HUES64 (cell line): ENCODE data around the gene GNAL.

Source experiments
- H3K27ac ChIP-seq: 2 replicates; pipeline ENCODE4 v1.7.0; 2013; ENCODE audit warnings: low read depth, low read length, inconsistent platforms
- H3K27me3 ChIP-seq: 2 replicates; pipeline ENCODE4 v1.6.1; 2013; ENCODE audit warnings: mild to moderate bottlenecking, low read length; ENCODE audit not compliant: insufficient read depth
- H3K36me3 ChIP-seq: 2 replicates; pipeline ENCODE4 v1.6.1; 2013; ENCODE audit warnings: mild to moderate bottlenecking, low read length; ENCODE audit not compliant: insufficient read depth
- H3K4me1 ChIP-seq: 2 replicates; pipeline ENCODE4 v1.6.1; 2013; ENCODE audit warnings: mild to moderate bottlenecking, low read length, moderate library complexity; ENCODE audit not compliant: insufficient read depth
- H3K4me3 ChIP-seq: 2 replicates; pipeline ENCODE4 v1.5.1; 2013; ENCODE audit warnings: mild to moderate bottlenecking, low read length, moderate library complexity
- H3K9ac ChIP-seq: 2 replicates; pipeline ENCODE4 v1.6.1; 2013; ENCODE audit warnings: mild to moderate bottlenecking, low read depth, low read length
- H3K9me3 ChIP-seq: 2 replicates; pipeline ENCODE4 v1.6.1; 2013; ENCODE audit warnings: low read depth, low read length; ENCODE audit not compliant: insufficient read depth
- WGBS: fragments of 150-250, 120-280 bp; methylation state at CpG from one replicate; pipeline ENCODE4 v1.1.7; 2013; ENCODE audit warnings: missing lambda C conversion rate; 5-methylcytosine and 5-hydroxymethylcytosine counted together

The GNAL gene

GRCh38 chr18:11669271-11669947, 19.7 kb upstream of the GNAL start:
- Histone ChIP-seq H3K9ac (no peak overlapping the region), H3K36me3 (no peaks in the 10 kb centered on the region), H3K27ac (no peak overlapping the region), H3K4me3 (no peak overlapping the region), H3K27me3 (peaks cover 7% of the 10 kb centered on the region; the same call in 1 of the 2 replicates), H3K4me1 (peaks cover 16% of the 10 kb centered on the region), H3K9me3 (no peaks in the 10 kb centered on the region)
- WGBS: 84% methylated on average over 14 of the region's 14 CpGs

GRCh38 chr18:11669948-11670275, 19.2 kb upstream of the GNAL start:
- no peak overlapping the region for H3K9ac ChIP-seq
- H3K36me3 ChIP-seq: no peaks in the 10 kb centered on the region
- H3K27ac ChIP-seq: no peak overlapping the region
- no peaks in the 10 kb centered on the region for H3K9me3 ChIP-seq
- H3K27me3 ChIP-seq: peaks cover 7% of the 10 kb centered on the region; the same call in 1 of the 2 replicates
- peaks cover 16% of the 10 kb centered on the region for H3K4me1 ChIP-seq
- 87% methylated on average over 10 of the region's 10 CpGs for WGBS
- no peak overlapping the region for H3K4me3 ChIP-seq

- no peak overlapping the region for H3K27ac ChIP-seq
- H3K9me3 ChIP-seq: no peaks in the 10 kb centered on the region
- 91% methylated on average over 8 of the region's 8 CpGs for WGBS
- peaks cover 7% of the 10 kb centered on the region; the same call in 1 of the 2 replicates for H3K27me3 ChIP-seq
- H3K4me3 ChIP-seq: no peak overlapping the region
- H3K36me3 ChIP-seq: no peaks in the 10 kb centered on the region
- H3K4me1 ChIP-seq: peaks cover 16% of the 10 kb centered on the region
- no peak overlapping the region for H3K9ac ChIP-seq
These were observed 17.9 kb upstream of the GNAL start for GRCh38 chr18:11671156-11671555.

- Histone ChIP-seq H3K4me1 (peaks cover 12% of the 10 kb centered on the region), H3K4me3 (no peak overlapping the region), H3K36me3 (no peaks in the 10 kb centered on the region), H3K27me3 (peaks cover 7% of the 10 kb centered on the region; the same call in 1 of the 2 replicates), H3K27ac (no peak overlapping the region), H3K9me3 (no peaks in the 10 kb centered on the region), H3K9ac (no peak overlapping the region)
- WGBS: 91% methylated on average over 8 of the region's 8 CpGs
These were observed 16.9 kb upstream of the GNAL start for GRCh38 chr18:11672198-11672597.

- H3K9ac ChIP-seq: no peak overlapping the region
- peaks cover 7% of the 10 kb centered on the region; the same call in 1 of the 2 replicates for H3K27me3 ChIP-seq
- H3K27ac ChIP-seq: no peak overlapping the region
- H3K4me1 ChIP-seq: peaks cover 12% of the 10 kb centered on the region
- no peak overlapping the region for H3K4me3 ChIP-seq
- H3K36me3 ChIP-seq: no peaks in the 10 kb centered on the region
- no peaks in the 10 kb centered on the region for H3K9me3 ChIP-seq
- WGBS: 93% methylated on average over 7 of the region's 8 CpGs
These were observed 16.1 kb upstream of the GNAL start for GRCh38 chr18:11672846-11673454.

- Histone ChIP-seq H3K36me3 (no peaks in the 10 kb centered on the region), H3K9me3 (no peaks in the 10 kb centered on the region), H3K27ac (no peak overlapping the region), H3K4me3 (no peak overlapping the region), H3K4me1 (peaks cover 8% of the 10 kb centered on the region), H3K27me3 (peaks cover 7% of the 10 kb centered on the region; the same call in 1 of the 2 replicates), H3K9ac (no peak overlapping the region)
- WGBS: 92% methylated on average over 9 of the region's 9 CpGs
These were observed 15.5 kb upstream of the GNAL start for GRCh38 chr18:11673560-11673959.

GRCh38 chr18:11674119-11674518, 14.9 kb upstream of the GNAL start:
- H3K9me3 ChIP-seq: no peaks in the 10 kb centered on the region
- H3K27ac ChIP-seq: no peak overlapping the region
- no peak overlapping the region for H3K4me3 ChIP-seq
- 89% methylated on average over 3 of the region's 3 CpGs for WGBS
- no peaks in the 10 kb centered on the region for H3K36me3 ChIP-seq
- no peak overlapping the region for H3K9ac ChIP-seq
- peaks cover 7% of the 10 kb centered on the region; the same call in 1 of the 2 replicates for H3K27me3 ChIP-seq
- 0 out of 2 replicates have a peak, but pooled peaks cover 3% of the 10 kb centered on the region for H3K4me1 ChIP-seq

- H3K27ac ChIP-seq: no peak overlapping the region
- no peak overlapping the region for H3K9ac ChIP-seq
- H3K27me3 ChIP-seq: no peaks in the 10 kb centered on the region
- H3K36me3 ChIP-seq: no peaks in the 10 kb centered on the region
- WGBS: 94% methylated on average over 10 of the region's 10 CpGs
- no peak overlapping the region for H3K4me3 ChIP-seq
- H3K9me3 ChIP-seq: no peaks in the 10 kb centered on the region
- H3K4me1 ChIP-seq: no peaks in the 10 kb centered on the region
These were observed 12.7 kb upstream of the GNAL start for GRCh38 chr18:11676386-11676785.

- WGBS: 80% methylated on average over 6 of the region's 6 CpGs
- Histone ChIP-seq H3K27ac (no peak overlapping the region), H3K4me3 (no peak overlapping the region), H3K4me1 (no peaks in the 10 kb centered on the region), H3K36me3 (no peaks in the 10 kb centered on the region), H3K9ac (no peak overlapping the region), H3K9me3 (no peaks in the 10 kb centered on the region), H3K27me3 (no peaks in the 10 kb centered on the region)
These were observed 12.2 kb upstream of the GNAL start for GRCh38 chr18:11676867-11677266.

GRCh38 chr18:11678211-11678610, 10.9 kb upstream of the GNAL start:
- Histone ChIP-seq H3K27me3 (no peaks in the 10 kb centered on the region), H3K4me3 (no peak overlapping the region)

GRCh38 chr18:11689669-11690565, 853 bp downstream of the GNAL start:
- Histone ChIP-seq H3K4me3 (peak overlapping the region; percentile 82), H3K9ac (peak overlapping the region; percentile 68), H3K27ac (no peak overlapping the region)

More at GRCh38 chr18:11678211-11678610, 10.9 kb upstream of the GNAL start:
- Histone ChIP-seq H3K4me1 (no peaks in the 10 kb centered on the region), H3K27ac (no peak overlapping the region), H3K36me3 (no peaks in the 10 kb centered on the region), H3K9me3 (no peaks in the 10 kb centered on the region), H3K9ac (no peak overlapping the region)
- 97% methylated on average over 3 of the region's 3 CpGs for WGBS

More at GRCh38 chr18:11689669-11690565, 853 bp downstream of the GNAL start:
- H3K36me3 ChIP-seq: no peaks in the 10 kb centered on the region
- 1% methylated on average over 72 of the region's 72 CpGs for WGBS
- peaks cover 34% of the 10 kb centered on the region for H3K27me3 ChIP-seq
- no peaks in the 10 kb centered on the region for H3K9me3 ChIP-seq
- 0 out of 2 replicates have a peak, but pooled peaks cover 5% of the 10 kb centered on the region for H3K4me1 ChIP-seq
